T-cell (primary cell): Measurements from ENCODE around the gene OCA2. TPM values are rescaled to one million over a fixed set of nuclear protein-coding genes. Genes with fewer than 3 reads are reported as not detected.
"Not testable (repeated sequence)": the region's sequence is repeated elsewhere in the genome, so short reads cannot be mapped to it uniquely, and the experiment has no call there.

ENCODE experiments used
- ATAC-seq, 4 experiments: fragments of 200-7000 bp in 3 of 4; fragments of 150-1000 bp in 1 of 4; cut with Tn5 transposase; replicated peaks in 1 of 4; 1 replicate in 3 of 4; 2 replicates in 1 of 4; pipeline ENCODE4 v1.10.0; 2021; ENCODE audit warnings: moderate library complexity in 3 of 4, mild to moderate bottlenecking in 2 of 4, moderate number of reproducible peaks in 1 of 4
- CTCF ChIA-PET, 2 donors: fragments of 300-600 bp; sonication (Branson Sonifier 250); formaldehyde crosslinking; loops; one replicate each; lab custom pipeline; 2022; ENCODE audit warnings: antibody characterized with exemption in 2 of 2; lab: Charles Lee
- POLR2A ChIA-PET, 2 donors: fragments of 300-600 bp; sonication (Branson Sonifier 250); formaldehyde crosslinking; loops; one replicate each; lab custom pipeline; 2022; ENCODE audit warnings: antibody characterized with exemption in 2 of 2; lab: Charles Lee
- DNase-seq, 35 experiments: peaks; one replicate each; pipeline versions ENCODE4 v3.0.0 to v3.0.0-alpha.2; 2013 to 2023
- H3K27ac ChIP-seq: one replicate; pipeline ENCODE4 v1.5.1; 2013; ENCODE audit warnings: low read length
- H3K27me3 ChIP-seq, 2 experiments: replicated peaks in 1 of 2; 1 replicate in 1 of 2; 2 replicates in 1 of 2; pipeline versions ENCODE4 v1.6.1 to v1.7.0; 2013; ENCODE audit warnings: low read length in 1 of 2, mixed read lengths in 1 of 2; ENCODE audit not compliant: control insufficient read depth in 2 of 2, insufficient read depth in 2 of 2; ENCODE audit errors: extremely low read depth in 1 of 2
- H3K36me3 ChIP-seq, 2 donors: 1 replicate in 1 of 2; 2 replicates in 1 of 2; pipeline versions ENCODE4 v1.6.1 to v1.7.0; 2013; ENCODE audit warnings: low read length in 1 of 2; ENCODE audit not compliant: control insufficient read depth in 2 of 2, insufficient read depth in 1 of 2; ENCODE audit errors: extremely low read depth in 1 of 2
- H3K4me1 ChIP-seq, 2 experiments: 1 replicate in 1 of 2; 2 replicates in 1 of 2; pipeline versions ENCODE4 v1.6.1 to v1.7.0; 2013; ENCODE audit warnings: low read length in 2 of 2, mixed read lengths in 1 of 2; ENCODE audit not compliant: insufficient read depth in 2 of 2, control insufficient read depth in 1 of 2; ENCODE audit errors: extremely low read depth in 1 of 2
- H3K4me3 ChIP-seq, 2 donors: 1 replicate in 1 of 2; 2 replicates in 1 of 2; pipeline versions ENCODE4 v1.5.1 to v1.7.0; 2013; ENCODE audit warnings: mild to moderate bottlenecking in 2 of 2, low read length in 1 of 2, moderate library complexity in 1 of 2; ENCODE audit not compliant: control insufficient read depth in 1 of 2; ENCODE audit errors: extremely low read depth in 1 of 2
- H3K9me3 ChIP-seq: 2 replicates; pipeline ENCODE4 v1.7.0; 2013
- H3K27ac Mint-ChIP-seq, 2 donors: one replicate each; pipeline ENCODE4 v1.8.0; 2020 to 2021; ENCODE audit warnings: mild to moderate bottlenecking in 2 of 2, mixed read lengths in 2 of 2
- H3K27me3 Mint-ChIP-seq, 2 donors: one replicate each; pipeline ENCODE4 v1.8.0; 2021 to 2022; ENCODE audit warnings: mixed read lengths in 2 of 2
- H3K36me3 Mint-ChIP-seq: one replicate; pipeline ENCODE4 v1.8.0; 2021; ENCODE audit warnings: mixed read lengths
- H3K4me1 Mint-ChIP-seq, 3 donors: one replicate each; pipeline ENCODE4 v1.8.0; 2020 to 2022; ENCODE audit warnings: mixed read lengths in 3 of 3, mild to moderate bottlenecking in 1 of 3
- H3K4me3 Mint-ChIP-seq, 3 donors: one replicate each; pipeline ENCODE4 v1.8.0; 2020 to 2022; ENCODE audit warnings: mild to moderate bottlenecking in 3 of 3, mixed read lengths in 3 of 3, moderate library complexity in 3 of 3
- H3K9me3 Mint-ChIP-seq, 3 donors: one replicate each; pipeline ENCODE4 v1.8.0; 2020 to 2022; ENCODE audit warnings: mixed read lengths in 3 of 3
- whole genome bisulfite sequencing: methylation state at CpG from one replicate; pipeline ENCODE4 v1.1.5; 2013; ENCODE audit warnings: missing lambda C conversion rate; ENCODE audit not compliant: insufficient coverage; 5-methylcytosine and 5-hydroxymethylcytosine counted together
- total RNA-seq, 35 experiments: library from RNA in 6 of 35; stranded (reverse) in 6 of 35; fragments of 120-200 nt in 1 of 35; gene quantifications; one replicate each; pipeline versions ENCODE4 v1.2.1 to v1.2.4 and lab custom pipeline; 2013 to 2026

The OCA2 gene
- total RNA-seq, 5 donors from 2014 or later (not counting 1 experiment from before 2014, with no cell fraction given), result 0.19 to 0.67 TPM; not detected in 3

GRCh38 chr15:27768732-27769475, 330.2 kb downstream of the OCA2 start:
- ATAC-seq (no peak), DNase-seq (no peak)
- POLR2A ChIA-PET, result no interaction called here
- CTCF ChIA-PET, result no interaction called here
- Histone ChIP-seq H3K9me3 (no peaks in the 10 kb centered on the region), H3K36me3 (no peaks in the 10 kb centered on the region), H3K27me3 (no peaks in the 10 kb centered on the region), H3K4me3 (no peak overlapping the region), H3K27ac (no peak overlapping the region), H3K4me1 (no peaks in the 10 kb centered on the region)
- no peaks in the 10 kb centered on the region for H3K27me3 Mint-ChIP-seq
- WGBS, result 75% methylated on average over 19 of the region's 24 CpGs
- no peaks in the 10 kb centered on the region for H3K36me3 Mint-ChIP-seq
- no peaks in the 10 kb centered on the region for H3K4me1 Mint-ChIP-seq
- H3K9me3 Mint-ChIP-seq, result peaks cover 9 to 15% (median 11%) of the 10 kb centered on the region in 3 donors
- no peak overlapping the region for H3K27ac Mint-ChIP-seq
- no peak overlapping the region for H3K4me3 Mint-ChIP-seq

- Mint-ChIP-seq H3K27ac (no peak overlapping the region), H3K4me1 (no peaks in the 10 kb centered on the region), H3K4me3 (no peak overlapping the region), H3K36me3 (no peaks in the 10 kb centered on the region), H3K9me3 (peaks cover 9 to 18% (median 15%) of the 10 kb centered on the region in 3 donors), H3K27me3 (no peaks in the 10 kb centered on the region)
- no peak overlapping the region for H3K27ac ChIP-seq
- H3K27me3 ChIP-seq, result no peaks in the 10 kb centered on the region
- H3K36me3 ChIP-seq, result no peaks in the 10 kb centered on the region
- DNase-seq (no peak), ATAC-seq (no peak)
- WGBS, result 80% methylated on average over 4 of the region's 14 CpGs
- H3K4me3 ChIP-seq, result no peak overlapping the region
- no peaks in the 10 kb centered on the region for H3K9me3 ChIP-seq
- CTCF ChIA-PET, result interaction anchor here in 1 of 2 donors (0.6 kb wide), 1 partner anchor 8 kb away, joined by 3 read pairs; no protein-coding TSS in a partner anchor
- POLR2A ChIA-PET, result no interaction called here
- no peaks in the 10 kb centered on the region for H3K4me1 ChIP-seq
Measured at GRCh38 chr15:27767918-27768640, 331.0 kb downstream of the OCA2 start.

GRCh38 chr15:27767430-27767829, 331.7 kb downstream of the OCA2 start:
- H3K27me3 ChIP-seq, H3K4me1 Mint-ChIP-seq, H3K36me3 ChIP-seq, POLR2A ChIA-PET, H3K4me1 ChIP-seq, H3K4me3 Mint-ChIP-seq, DNase-seq, H3K36me3 Mint-ChIP-seq, H3K27ac Mint-ChIP-seq, H3K27me3 Mint-ChIP-seq, H3K4me3 ChIP-seq, H3K9me3 ChIP-seq, ATAC-seq, H3K27ac ChIP-seq: not testable (repeated sequence)
- H3K9me3 Mint-ChIP-seq, result peaks cover 9 to 18% (median 15%) of the 10 kb centered on the region in 3 donors
- CTCF ChIA-PET, result interaction anchor here in 1 of 2 donors (0.6 kb wide), 1 partner anchor 8 kb away, joined by 3 read pairs; no protein-coding TSS in a partner anchor

- Histone ChIP-seq H3K36me3 (no peaks in the 10 kb centered on the region), H3K4me3 (no peak overlapping the region), H3K9me3 (no peaks in the 10 kb centered on the region), H3K27me3 (no peaks in the 10 kb centered on the region), H3K27ac (no peak overlapping the region), H3K4me1 (no peaks in the 10 kb centered on the region)
- peaks cover 6 to 14% (median 11%) of the 10 kb centered on the region in 3 donors for H3K9me3 Mint-ChIP-seq
- ATAC-seq (no peak), DNase-seq (no peak)
- no peak overlapping the region for H3K27ac Mint-ChIP-seq
- H3K4me1 Mint-ChIP-seq, result no peaks in the 10 kb centered on the region
- H3K27me3 Mint-ChIP-seq, result no peaks in the 10 kb centered on the region
- H3K4me3 Mint-ChIP-seq, result no peak overlapping the region
- H3K36me3 Mint-ChIP-seq, result no peaks in the 10 kb centered on the region
- ChIA-PET POLR2A (no interaction called here), CTCF (no interaction called here)
- WGBS, result no CpG with 5 or more reads among the region's 3 CpGs
Measured at GRCh38 chr15:27764339-27764738, 334.8 kb downstream of the OCA2 start.

GRCh38 chr15:27763514-27763913, 335.6 kb downstream of the OCA2 start:
- Histone ChIP-seq H3K9me3 (no peaks in the 10 kb centered on the region), H3K36me3 (no peaks in the 10 kb centered on the region), H3K4me3 (no peak overlapping the region), H3K4me1 (no peaks in the 10 kb centered on the region), H3K27ac (no peak overlapping the region), H3K27me3 (no peaks in the 10 kb centered on the region)
- no peak overlapping the region for H3K4me3 Mint-ChIP-seq
- CTCF ChIA-PET, result no interaction called here
- WGBS, result 90% methylated on average over 2 of the region's 3 CpGs
- H3K36me3 Mint-ChIP-seq, result no peaks in the 10 kb centered on the region
- H3K9me3 Mint-ChIP-seq, result peaks cover 4 to 14% (median 8%) of the 10 kb centered on the region in 3 donors
- no peaks in the 10 kb centered on the region for H3K4me1 Mint-ChIP-seq
- no peak for DNase-seq
- ATAC-seq, result no peak
- POLR2A ChIA-PET, result no interaction called here
- no peaks in the 10 kb centered on the region for H3K27me3 Mint-ChIP-seq
- no peak overlapping the region for H3K27ac Mint-ChIP-seq

GRCh38 chr15:27762471-27762870, 336.6 kb downstream of the OCA2 start:
- Histone ChIP-seq H3K27me3 (no peaks in the 10 kb centered on the region), H3K4me1 (no peaks in the 10 kb centered on the region), H3K36me3 (no peaks in the 10 kb centered on the region), H3K9me3 (no peaks in the 10 kb centered on the region), H3K4me3 (no peak overlapping the region), H3K27ac (no peak overlapping the region)
- ATAC-seq (no peak), DNase-seq (no peak)
- WGBS, result 53% methylated on average over 3 of the region's 3 CpGs
- CTCF ChIA-PET, result no interaction called here
- POLR2A ChIA-PET, result no interaction called here
- Mint-ChIP-seq H3K9me3 (peaks cover 4 to 18% (median 10%) of the 10 kb centered on the region in 3 donors), H3K27ac (no peak overlapping the region), H3K27me3 (no peaks in the 10 kb centered on the region), H3K36me3 (no peaks in the 10 kb centered on the region), H3K4me3 (no peak overlapping the region), H3K4me1 (no peaks in the 10 kb centered on the region)
